Measurements from ENCODE around the gene LIPG.
"Not testable (repeated sequence)": the region's sequence is repeated elsewhere in the genome, so short reads cannot be mapped to it uniquely, and the experiment has no call there.

The LIPG gene

GRCh38 chr18:49573835-49574234 lies 12.0 kb downstream of the LIPG start:
- no peak for DNase-seq

DNA sequence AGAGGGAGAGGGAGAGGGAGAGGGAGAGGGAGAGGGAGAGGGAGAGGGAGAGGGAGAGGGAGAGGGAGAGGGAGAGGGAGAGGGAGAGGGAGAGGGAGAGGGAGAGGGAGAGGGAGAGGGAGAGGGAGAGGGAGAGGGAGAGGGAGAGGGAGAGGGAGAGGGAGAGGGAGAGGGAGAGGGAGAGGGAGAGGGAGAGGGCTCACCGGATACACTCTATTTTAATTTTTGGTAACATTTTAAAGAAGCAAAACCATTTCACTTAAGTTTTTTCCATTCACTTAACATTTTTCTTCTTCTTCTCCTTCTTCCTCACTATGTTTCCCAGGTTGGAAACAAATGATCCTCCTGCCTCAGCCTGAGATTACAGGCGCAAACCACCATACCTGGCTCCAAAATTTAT lies 17.2 kb downstream of the LIPG start:
- DNase-seq = not testable (repeated sequence)

DNA sequence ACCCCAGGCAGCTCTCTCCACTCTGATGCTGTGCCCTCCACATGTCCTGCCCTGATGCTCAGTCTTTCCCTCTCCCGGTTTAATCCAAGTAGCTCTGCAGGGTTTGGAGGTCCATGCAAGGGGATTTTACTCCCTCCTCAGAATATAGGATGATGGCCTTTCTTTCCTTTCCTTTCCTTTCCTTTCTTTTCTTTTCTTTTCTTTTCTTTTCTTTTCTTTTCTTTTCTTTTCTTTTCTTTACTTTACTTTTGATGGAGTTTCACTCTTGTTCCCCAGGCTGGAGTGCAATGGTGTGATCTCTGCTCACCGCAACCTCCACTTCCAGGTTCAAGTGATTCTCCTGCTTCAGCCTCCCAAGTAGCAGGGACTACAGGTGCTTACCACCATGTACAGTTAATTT lies 17.7 kb downstream of the LIPG start:
- DNase-seq = not testable (repeated sequence)

DNA sequence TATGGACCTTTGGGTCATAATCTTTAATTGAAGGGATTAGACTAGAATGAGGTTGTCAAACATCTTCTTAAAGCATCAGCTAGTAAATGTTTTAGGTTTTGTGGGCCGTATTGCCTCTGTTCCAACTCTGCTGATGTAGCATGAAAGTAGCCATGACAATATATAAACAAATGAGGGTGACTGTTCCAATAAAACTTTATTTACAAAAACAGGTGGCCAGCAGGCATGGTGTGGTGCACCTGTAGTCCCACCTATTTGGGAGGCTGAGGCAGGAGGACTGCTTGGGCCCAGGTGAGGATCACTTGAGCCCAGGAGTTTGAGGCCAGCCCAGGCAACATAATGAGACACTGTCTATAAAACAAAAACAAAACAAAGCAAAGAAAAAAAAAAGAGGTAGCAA lies 18.4 kb downstream of the LIPG start:
- DNase-seq = no peak

DNA sequence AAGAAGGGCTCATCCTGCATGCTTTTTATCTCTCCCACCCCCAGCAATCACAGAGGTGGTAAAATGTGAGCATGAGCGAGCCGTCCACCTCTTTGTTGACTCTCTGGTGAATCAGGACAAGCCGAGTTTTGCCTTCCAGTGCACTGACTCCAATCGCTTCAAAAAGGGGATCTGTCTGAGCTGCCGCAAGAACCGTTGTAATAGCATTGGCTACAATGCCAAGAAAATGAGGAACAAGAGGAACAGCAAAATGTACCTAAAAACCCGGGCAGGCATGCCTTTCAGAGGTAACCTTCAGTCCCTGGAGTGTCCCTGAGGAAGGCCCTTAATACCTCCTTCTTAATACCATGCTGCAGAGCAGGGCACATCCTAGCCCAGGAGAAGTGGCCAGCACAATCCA lies 19.5 kb downstream of the LIPG start:
- no peak for DNase-seq

DNA sequence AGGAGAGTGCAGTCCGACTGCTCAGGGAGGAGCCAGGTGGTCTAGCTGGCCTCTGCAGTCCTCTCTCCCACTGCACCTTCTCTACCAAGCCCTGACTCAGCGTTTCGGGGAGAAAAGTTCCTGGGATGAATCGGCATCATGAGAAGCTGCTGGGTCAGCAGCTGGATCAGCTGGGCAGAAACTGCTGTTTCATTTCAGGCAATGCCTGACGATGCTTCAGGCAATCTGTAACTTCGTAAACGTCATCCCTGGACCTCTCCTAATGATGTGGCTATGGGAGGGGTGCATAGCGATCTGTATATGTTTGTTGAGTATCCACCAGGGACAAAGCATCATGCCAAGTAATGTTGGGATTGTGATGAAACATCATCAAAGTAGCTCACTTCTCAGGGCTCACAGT lies 20.7 kb downstream of the LIPG start:
- no peak for DNase-seq

DNA sequence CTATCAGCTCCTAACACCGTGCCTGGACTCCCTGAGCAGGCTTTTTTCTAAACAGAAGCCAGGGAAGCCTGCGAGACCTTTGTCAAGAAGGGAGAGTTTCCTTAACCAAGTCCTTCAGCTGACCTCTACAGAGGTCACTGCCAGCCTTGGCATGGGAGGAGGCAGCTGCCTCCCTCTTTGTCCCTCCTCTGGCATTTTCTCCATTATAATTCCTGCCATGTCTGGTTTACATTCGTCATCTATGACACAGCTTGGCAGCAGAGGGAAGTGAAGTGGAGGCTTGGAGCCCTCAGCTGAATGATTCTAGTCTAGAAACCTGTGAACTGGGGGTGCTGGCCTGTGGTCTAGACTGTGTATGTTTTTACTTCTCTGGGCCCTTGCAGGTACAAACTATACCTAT lies 22.5 kb downstream of the LIPG start:
- no peak for DNase-seq

GRCh38 chr18:49584951-49585350 lies 23.1 kb downstream of the LIPG start:
- not testable (repeated sequence) for DNase-seq

GRCh38 chr18:49585781-49586663 lies 24.2 kb downstream of the LIPG start:
- no peak for DNase-seq

DNA sequence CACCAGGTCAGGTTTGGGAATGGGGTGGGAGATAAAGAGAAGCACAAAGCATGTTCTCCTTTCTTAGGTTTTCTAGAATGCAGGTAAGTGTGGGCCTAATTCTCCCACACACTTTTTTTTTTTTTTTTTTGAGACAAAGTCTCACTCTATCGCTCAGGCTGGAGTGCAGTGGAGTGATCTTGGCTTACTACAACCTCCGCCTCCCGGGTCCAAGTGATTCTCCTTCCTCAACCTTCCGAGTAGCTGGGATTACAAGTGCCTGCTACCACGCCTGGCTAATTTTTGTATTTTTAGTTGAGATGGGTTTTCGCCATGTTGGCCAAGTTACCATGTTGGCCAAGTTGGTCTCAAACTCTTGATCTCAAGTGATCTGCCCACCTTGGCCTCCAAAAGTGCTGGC lies 26.3 kb downstream of the LIPG start:
- DNase-seq = no peak

GRCh38 chr18:49588971-49589370 lies 27.1 kb downstream of the LIPG start:
- DNase-seq = no peak

GRCh38 chr18:49590608-49591007 lies 28.8 kb downstream of the LIPG start:
- DNase-seq = no peak

GRCh38 chr18:49591271-49591670 lies 29.4 kb downstream of the LIPG start:
- DNase-seq = no peak

GRCh38 chr18:49591775-49592174 lies 29.9 kb downstream of the LIPG start:
- DNase-seq = no peak

- DNase-seq = no peak
Observed at GRCh38 chr18:49596687-49597086, 34.8 kb downstream of the LIPG start.

- no peak for DNase-seq
Observed at GRCh38 chr18:49597157-49597931, 35.5 kb downstream of the LIPG start.

- DNase-seq = no peak
Observed at GRCh38 chr18:49601211-49601610, 39.4 kb downstream of the LIPG start.

- no peak for DNase-seq
Observed at GRCh38 chr18:49608366-49609255, 46.8 kb downstream of the LIPG start.

- DNase-seq = peak; percentile 35
Observed at GRCh38 chr18:49609256-49610021, 47.6 kb downstream of the LIPG start.

DNA sequence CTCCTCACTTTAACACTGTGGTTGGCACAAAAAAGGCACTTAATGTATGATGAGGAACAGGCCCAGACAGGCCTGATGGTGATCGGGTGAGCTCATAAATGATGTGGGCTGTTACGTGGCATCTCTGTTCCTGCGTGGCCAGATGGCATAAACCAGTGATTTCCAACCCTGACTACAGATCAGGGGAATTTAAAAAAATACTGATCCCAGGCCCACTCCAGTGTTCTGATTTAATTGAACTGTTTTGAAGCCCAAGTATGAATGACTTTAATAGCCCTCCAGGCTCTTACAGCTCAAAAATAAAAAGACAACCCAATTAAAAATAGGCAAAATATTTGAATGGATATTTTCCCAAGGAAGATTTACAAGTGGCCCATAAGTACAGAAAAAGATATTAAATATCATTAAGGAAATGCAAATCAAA lies 48.2 kb downstream of the LIPG start:
- DNase-seq = no peak

DNA sequence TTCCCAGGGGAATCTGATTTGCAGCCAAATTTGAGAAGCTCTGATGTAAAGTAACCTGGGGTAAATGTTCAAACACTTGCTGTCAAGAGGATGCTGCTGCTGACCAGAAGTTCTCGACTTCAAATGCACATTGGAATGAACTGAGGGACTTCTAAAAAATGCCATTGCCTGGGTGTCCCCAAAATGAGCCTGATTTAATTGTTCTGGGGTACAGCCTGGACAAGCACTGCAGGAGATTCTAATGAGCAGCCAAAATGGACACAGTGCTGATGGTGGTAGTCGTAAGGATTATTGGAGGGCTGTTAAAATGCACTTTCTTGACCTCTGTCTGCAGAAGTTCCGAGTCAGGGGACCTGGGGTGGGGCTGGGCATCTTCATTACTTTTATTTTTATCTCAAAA lies 49.5 kb downstream of the LIPG start:
- DNase-seq = no peak

GRCh38 chr18:49612515-49613033 lies 50.7 kb downstream of the LIPG start:
- DNase-seq = no peak

All from fibroblast of skin of abdomen (primary cell).